Right ventricle myocardium inferior (tissue), 1 donor: ENCODE measurements around the gene SNAI1. TPM values are rescaled to one million over a fixed set of nuclear protein-coding genes. Genes with fewer than 3 reads are reported as not detected.
"Not testable (repeated sequence)": the region's sequence is repeated elsewhere in the genome, so short reads cannot be mapped to it uniquely, and the experiment has no call there.

Experiments used
- ATAC-seq: fragments of 200-7000 bp; cut with Tn5 transposase; one replicate; pipeline ENCODE4 v1.9.1; 2020; ENCODE audit warnings: mild to moderate bottlenecking, moderate library complexity
- DNase-seq: peaks from one replicate; pipeline ENCODE4 v3.0.0; 2021; ENCODE audit errors: missing footprints
- intact Hi-C: fragments of 100-400 bp; cut with DNase I; formaldehyde crosslinking; loops from one replicate; pipeline ENCODE4 v1.11.0; 2022
- total RNA-seq: library from RNA; stranded (reverse); fragmentation: NEBNext Ultra II Directional; extraction: Animal tissue kit (Norgen Biotek cat#: 25700); gene quantifications from one replicate; pipeline ENCODE4 v1.2.1, GENCODE V29; 2021
- donor health status: DM: no; HTN: yes; CAD: no; lungs with severe emphysema.

SNAI1 gene
- total RNA-seq, 1 donor from 2014 or later, result 0.73 TPM

GRCh38 chr20:49983123-49983847, 505 bp downstream of the SNAI1 start:
- DNase-seq (no peak), ATAC-seq (no peak)
- intact Hi-C loops, result loop anchor here (5.0 kb wide), 1 partner anchor 104 kb away; no protein-coding TSS in a partner anchor

GRCh38 chr20:49983848-49984408, 1.1 kb downstream of the SNAI1 start:
- ATAC-seq, result no peak
- intact Hi-C loops, result loop anchor here (5.0 kb wide), 1 partner anchor 103 kb away; no protein-coding TSS in a partner anchor
- DNase-seq, result peak; percentile 67

DNA sequence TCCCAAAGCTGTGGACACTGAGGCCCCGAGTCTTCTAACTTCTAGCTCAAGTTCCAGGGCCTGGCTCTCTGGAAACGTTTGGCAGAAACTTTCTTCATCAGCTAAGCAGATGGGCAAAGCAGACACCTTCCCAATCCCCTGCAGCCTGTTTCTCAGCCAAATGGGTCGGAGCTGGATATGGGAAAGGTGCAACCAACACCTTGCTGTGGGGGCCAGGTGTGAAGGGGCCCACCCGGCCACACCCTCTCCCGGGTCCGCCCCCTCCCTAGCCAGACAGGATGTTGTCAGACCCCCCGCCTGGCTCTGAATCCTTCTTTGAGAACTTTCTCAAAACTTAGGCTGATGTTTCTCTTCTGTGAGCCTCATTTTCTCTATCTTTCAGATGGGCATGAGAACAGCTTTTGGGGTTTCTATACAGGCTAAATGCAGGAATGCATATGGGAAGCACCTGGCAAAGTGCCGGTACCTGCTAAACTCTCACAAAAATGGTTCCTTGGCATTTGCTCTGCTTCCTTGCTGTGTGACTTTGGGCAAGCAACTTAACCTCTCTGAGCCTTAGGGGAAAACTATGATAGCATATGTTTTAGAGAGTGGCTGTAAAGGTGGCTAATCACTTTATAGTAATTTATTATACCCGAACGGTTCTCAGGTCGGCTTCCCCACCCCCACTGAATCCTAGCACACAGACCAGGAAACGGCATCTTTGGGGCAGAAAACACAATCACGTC, 1.8 kb downstream of the SNAI1 start:
- intact Hi-C loops, result loop anchor here (5.0 kb wide), 1 partner anchor 103 kb away; no protein-coding TSS in a partner anchor
- ATAC-seq (no peak), DNase-seq (no peak)

- intact Hi-C loops, result no loop called here
- DNase-seq (no peak), ATAC-seq (no peak)
Measured at GRCh38 chr20:49985157-49985556, 2.4 kb downstream of the SNAI1 start.

- ATAC-seq, result no peak
- intact Hi-C loops, result no loop called here
- no peak for DNase-seq
Measured at GRCh38 chr20:49985617-49986016, 2.8 kb downstream of the SNAI1 start.

DNA sequence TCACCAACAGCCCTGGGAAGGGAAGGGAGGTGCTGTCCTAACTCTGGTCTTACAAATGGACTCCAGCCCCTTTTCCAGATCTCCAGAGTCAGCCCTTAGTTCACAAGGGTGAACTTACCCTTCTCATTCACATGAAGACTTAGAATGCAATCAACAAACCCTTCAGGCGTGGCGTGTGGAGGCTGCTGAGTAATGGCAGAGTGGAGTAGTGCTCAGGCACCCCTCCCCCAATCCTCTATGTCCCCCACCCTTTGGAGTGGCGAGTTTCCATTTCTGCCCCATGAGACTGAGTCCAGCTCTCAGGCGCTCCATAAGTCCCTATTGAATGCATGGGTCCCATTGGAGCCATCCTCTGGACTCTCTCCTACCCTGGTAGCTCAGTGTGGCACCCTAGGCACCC, 3.3 kb downstream of the SNAI1 start:
- ATAC-seq (no peak), DNase-seq (no peak)
- intact Hi-C loops, result no loop called here

DNA sequence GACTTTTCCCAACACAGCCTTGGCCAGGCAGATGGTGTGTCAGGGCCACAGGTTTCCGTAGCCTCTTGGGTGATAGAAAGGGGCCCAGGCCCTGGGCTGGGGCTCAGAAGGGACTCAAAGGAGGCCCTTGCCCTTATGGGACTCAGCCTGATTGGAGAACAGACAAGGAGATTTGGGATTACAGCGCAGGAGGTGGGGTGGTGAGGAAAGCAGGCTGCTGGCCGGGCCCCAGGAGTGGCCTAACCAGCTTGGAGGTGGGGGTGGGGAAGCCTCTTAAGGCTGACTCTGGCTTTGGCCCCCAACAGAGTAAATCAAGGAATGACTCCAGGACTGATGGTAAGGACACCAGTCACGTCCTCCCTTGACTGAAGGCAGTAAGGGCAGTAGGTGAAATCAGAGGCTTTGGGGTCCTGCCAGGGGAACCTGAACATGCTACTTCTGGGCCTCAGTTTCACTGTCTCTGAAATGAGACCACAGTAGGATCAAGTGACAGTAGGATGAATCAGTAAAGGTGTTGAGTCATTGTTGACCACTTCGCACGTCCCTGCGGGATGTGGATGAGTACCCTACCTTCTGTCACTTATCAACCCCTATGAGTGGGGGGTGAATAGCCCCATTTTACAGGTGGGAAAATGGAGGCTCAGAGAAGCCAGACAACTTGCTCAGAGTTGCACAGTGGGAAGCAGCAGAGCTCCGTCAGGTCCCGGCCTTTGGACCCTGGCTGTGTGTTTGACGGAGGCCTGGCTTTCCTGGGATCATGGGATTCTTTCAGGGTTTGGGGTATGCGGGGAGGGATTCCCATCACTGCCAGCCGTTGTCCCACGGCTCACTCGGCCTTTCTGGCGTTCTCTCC, 4.5 kb downstream of the SNAI1 start:
- ATAC-seq, result no peak
- DNase-seq, result no peak
- intact Hi-C loops, result no loop called here

DNA sequence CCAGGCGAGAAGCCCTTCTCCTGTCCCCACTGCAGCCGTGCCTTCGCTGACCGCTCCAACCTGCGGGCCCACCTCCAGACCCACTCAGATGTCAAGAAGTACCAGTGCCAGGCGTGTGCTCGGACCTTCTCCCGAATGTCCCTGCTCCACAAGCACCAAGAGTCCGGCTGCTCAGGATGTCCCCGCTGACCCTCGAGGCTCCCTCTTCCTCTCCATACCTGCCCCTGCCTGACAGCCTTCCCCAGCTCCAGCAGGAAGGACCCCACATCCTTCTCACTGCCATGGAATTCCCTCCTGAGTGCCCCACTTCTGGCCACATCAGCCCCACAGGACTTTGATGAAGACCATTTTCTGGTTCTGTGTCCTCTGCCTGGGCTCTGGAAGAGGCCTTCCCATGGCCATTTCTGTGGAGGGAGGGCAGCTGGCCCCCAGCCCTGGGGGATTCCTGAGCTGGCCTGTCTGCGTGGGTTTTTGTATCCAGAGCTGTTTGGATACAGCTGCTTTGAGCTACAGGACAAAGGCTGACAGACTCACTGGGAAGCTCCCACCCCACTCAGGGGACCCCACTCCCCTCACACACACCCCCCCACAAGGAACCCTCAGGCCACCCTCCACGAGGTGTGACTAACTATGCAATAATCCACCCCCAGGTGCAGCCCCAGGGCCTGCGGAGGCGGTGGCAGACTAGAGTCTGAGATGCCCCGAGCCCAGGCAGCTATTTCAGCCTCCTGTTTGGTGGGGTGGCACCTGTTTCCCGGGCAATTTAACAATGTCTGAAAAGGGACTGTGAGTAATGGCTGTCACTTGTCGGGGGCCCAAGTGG, 5.3 kb downstream of the SNAI1 start:
- intact Hi-C loops, result no loop called here
- ATAC-seq, result no peak

DNA sequence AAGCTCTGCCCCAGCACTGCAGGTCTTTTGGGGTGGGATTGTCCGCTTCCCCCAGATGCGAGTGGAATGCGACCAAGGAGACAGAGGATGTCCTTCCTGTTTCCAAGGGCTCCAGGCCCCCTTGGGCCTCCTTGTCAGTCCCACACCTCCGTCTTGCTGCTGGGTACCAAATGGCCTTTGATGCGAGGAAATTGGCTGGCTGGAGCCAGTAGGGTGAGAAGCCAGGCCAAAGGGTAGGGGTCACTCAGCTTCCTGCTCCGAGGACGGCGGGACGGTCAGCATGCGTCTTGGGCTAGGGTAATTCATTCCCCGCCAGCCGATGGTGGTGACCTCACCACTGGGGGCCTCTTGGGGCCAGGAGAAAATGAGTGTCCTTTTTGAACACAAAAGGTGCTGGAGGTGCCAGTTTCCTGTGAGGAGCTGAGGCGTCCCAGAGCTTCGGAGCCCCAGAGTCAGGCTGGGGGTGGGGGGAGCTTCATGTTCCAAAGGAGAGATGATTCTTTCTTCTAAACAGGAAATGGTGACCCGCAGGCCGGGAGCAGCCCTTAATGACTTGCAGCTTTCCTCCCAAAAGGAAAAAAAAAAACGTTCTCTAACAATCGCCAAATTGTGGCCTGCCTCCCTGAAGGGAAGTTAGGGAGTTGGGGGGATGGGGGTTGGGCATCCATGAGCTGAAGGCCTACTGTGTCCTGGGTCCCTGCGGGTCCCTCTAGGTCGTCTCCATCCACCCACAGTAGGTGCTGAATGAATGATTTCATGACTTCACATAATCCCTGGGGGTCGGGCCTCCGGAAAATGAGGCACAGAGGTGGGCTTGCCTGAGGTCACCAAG, 6.7 kb downstream of the SNAI1 start:
- intact Hi-C loops, result no loop called here
- DNase-seq (no peak), ATAC-seq (peak; percentile 57)

More for the DNA sequence above, 5.3 kb downstream of the SNAI1 start:
- DNase-seq, result no peak

DNA sequence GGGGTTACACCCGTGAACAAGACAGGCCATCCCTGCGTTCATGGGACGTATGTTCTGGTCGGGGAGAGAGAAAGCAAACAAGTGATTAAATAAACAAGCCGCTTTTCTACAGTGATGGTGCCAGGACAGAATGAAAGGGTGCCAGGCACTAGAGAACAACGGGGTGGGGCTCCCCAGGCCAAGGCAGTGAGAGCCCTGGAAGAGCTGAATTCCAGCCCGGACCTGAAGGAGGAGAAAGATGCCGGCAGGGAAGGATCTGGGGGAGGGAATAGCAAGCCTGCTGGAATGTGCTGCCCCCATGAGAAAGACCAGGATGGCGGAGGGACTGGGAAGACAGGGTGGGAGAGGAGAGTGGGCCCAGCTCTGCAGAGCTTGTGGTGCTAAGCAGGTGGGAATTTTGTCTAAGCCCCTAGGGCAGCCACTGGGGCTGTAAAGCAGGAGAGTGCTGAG, 7.5 kb downstream of the SNAI1 start:
- no peak for ATAC-seq
- no peak for DNase-seq
- intact Hi-C loops, result no loop called here

DNA sequence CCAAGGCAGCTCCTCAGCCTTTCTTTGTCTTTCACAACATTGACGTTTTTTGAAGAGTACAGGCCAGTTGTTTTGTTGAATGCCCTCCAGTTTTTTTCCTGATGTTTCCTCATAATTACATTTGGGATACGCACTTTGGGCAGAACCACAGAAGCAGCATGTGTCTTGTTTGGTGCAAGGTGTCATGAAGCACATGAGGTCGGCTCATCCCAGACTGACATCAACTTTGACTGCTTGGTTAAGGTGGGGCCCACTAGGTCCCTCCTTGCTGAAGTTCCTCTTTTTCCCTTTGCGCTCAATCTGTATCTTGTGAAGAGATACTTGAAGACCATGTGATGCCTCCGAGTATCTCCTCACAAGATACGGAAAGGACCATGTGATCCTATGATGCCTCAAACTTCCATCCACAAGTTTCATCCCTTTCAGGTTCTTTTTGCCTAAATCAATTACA, 10.5 kb downstream of the SNAI1 start:
- DNase-seq (no peak), ATAC-seq (no peak)
- intact Hi-C loops, result no loop called here

GRCh38 chr20:49995586-49995985, 12.8 kb downstream of the SNAI1 start:
- ATAC-seq (no peak), DNase-seq (no peak)
- intact Hi-C loops, result no loop called here

DNA sequence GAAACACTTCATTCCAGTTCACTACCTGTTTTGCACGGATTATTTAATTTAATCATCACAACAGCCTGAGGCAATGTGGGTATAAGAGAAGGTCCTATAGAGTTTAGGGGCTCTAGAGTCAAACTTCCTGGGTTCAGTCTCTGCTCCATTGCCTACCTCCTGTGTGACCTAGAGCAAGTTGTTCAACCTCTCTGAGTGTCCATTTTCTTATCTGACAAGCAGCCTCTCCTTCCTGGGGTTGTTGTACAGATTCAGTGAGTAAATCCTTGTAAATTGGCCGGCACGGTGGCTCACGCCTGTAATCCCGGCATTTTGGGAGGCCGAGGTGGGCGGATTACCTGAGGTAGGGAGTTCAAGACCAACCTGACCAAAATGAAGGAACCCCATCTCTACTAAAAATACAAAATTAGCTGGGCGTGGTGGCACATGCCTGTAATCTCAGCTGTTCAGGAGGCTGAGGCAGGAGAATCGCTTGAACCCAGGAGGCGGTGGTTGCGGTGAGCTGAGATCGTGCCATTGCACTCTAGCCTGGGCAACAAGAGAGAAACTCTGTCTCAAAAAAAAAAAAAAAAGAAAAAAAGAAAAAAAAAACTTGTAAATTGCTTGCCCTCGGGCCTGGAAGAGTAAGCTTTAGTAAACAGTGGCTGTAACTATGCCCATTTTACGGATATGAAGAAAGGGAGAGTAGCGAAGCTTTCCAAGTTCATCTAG, 15.9 kb downstream of the SNAI1 start:
- intact Hi-C loops, ATAC-seq: not testable (repeated sequence)

DNA sequence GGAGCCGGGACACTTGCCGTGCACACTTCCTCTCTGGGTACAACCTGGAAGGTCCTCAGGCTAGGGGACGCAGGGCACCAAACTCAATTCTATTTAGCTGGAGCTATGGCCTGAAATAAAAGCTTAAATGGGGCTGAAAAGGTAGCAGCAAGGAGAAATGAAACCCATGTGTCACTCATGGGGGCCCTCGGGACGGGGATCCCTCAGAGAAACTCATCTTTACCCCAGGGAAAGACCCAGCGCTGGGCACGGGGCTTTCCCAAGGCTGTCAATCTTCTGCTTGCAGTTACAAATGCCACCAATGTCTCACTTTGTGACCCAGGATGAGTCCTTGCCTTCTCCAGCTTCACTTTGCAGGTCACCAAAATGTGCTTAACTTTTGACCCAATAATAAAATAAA, 16.5 kb downstream of the SNAI1 start:
- no peak for DNase-seq
- intact Hi-C loops, result no loop called here
- ATAC-seq, result no peak

More for the DNA sequence above, 15.9 kb downstream of the SNAI1 start:
- not testable (repeated sequence) for DNase-seq

- ATAC-seq, intact Hi-C loops, DNase-seq: not testable (repeated sequence)
Measured at GRCh38 chr20:50000548-50001222, 17.9 kb downstream of the SNAI1 start.

DNA sequence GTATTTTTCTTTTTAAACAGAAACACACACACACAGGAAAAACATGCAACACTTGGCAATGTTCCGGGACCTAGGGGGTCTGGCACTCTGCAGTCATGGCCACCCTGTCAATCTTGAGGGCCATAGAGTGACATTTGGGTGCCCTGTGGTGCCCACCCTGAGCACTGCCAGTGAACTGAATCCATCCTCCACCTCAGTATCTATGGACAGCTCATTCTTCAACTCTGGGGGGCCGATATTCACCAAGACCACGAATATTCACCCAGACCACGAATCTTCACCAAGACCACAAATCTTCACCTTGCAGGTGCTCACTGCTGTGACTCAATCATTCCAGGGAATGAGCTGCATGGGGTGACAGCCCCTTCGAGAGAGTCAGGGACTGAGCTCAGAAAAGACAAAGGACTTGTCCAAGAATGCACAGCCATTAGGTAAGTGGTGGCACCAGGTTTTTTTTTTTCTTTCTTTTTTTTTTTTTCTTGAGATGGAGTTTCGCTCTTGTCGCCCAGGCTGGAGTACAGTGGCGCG, 19.1 kb downstream of the SNAI1 start:
- ATAC-seq, result no peak
- intact Hi-C loops, result no loop called here
- no peak for DNase-seq
